Skeletal muscle cell (primary cell): ENCODE results near the gene ZNF592.
"Not testable (repeated sequence)": the region's sequence is repeated elsewhere in the genome, so short reads cannot be mapped to it uniquely, and the experiment has no call there.

Source experiments
- DNase-seq: peaks from one replicate; pipeline ENCODE4 v3.0.0-alpha.2; 2010; ENCODE audit warnings: low read depth
- H3K4me3 ChIP-seq: 2 replicates; pipeline ENCODE4 v1.5.1; 2011; ENCODE audit warnings: low read depth, mild to moderate bottlenecking, control low read depth, low read length, moderate library complexity

ZNF592 gene

GRCh38 chr15:84840255-84840654 lies 91.9 kb downstream of the ZNF592 start:
- DNase-seq, result no peak

GRCh38 chr15:84840741-84841429 lies 92.5 kb downstream of the ZNF592 start:
- DNase-seq, result no peak
- no peak overlapping the region for H3K4me3 ChIP-seq

More at GRCh38 chr15:84840255-84840654, 91.9 kb downstream of the ZNF592 start:
- H3K4me3 ChIP-seq, result no peak overlapping the region

GRCh38 chr15:84842781-84843180 lies 94.4 kb downstream of the ZNF592 start:
- no peak for DNase-seq
- H3K4me3 ChIP-seq, result no peak overlapping the region

- no peak for DNase-seq
These were observed 96.6 kb downstream of the ZNF592 start for GRCh38 chr15:84844964-84845363.

GRCh38 chr15:84845631-84846030 lies 97.2 kb downstream of the ZNF592 start:
- not testable (repeated sequence) for DNase-seq, H3K4me3 ChIP-seq

More at GRCh38 chr15:84844964-84845363, 96.6 kb downstream of the ZNF592 start:
- H3K4me3 ChIP-seq, result no peak overlapping the region

GRCh38 chr15:84846269-84846668 lies 97.9 kb downstream of the ZNF592 start:
- no peak for DNase-seq
- H3K4me3 ChIP-seq, result no peak overlapping the region

GRCh38 chr15:84847382-84847781 lies 99.0 kb downstream of the ZNF592 start:
- no peak for DNase-seq
- H3K4me3 ChIP-seq, result no peak overlapping the region

- no peak for DNase-seq
- no peak overlapping the region for H3K4me3 ChIP-seq
These were observed 103.8 kb downstream of the ZNF592 start for GRCh38 chr15:84852212-84852611.

- no peak overlapping the region for H3K4me3 ChIP-seq
- no peak for DNase-seq
These were observed 106.7 kb downstream of the ZNF592 start for GRCh38 chr15:84855136-84855535.

- DNase-seq, result no peak
- H3K4me3 ChIP-seq, result no peak overlapping the region
These were observed 107.4 kb downstream of the ZNF592 start for GRCh38 chr15:84855765-84856164.
